Fibroblast of the aortic adventitia (primary cell): ENCODE data around the gene PHYHD1. TPM values are rescaled to one million over a fixed set of nuclear protein-coding genes. Genes with fewer than 3 reads are reported as not detected.

Experiments used
- DNase-seq: peaks from one replicate; pipeline ENCODE4 v3.0.0-alpha.2; 2010; ENCODE audit warnings: low read depth
- H3K4me3 ChIP-seq: 2 replicates; pipeline ENCODE4 v1.5.1; 2011; ENCODE audit warnings: low read depth, mild to moderate bottlenecking, control low read depth, low read length, moderate library complexity
- total RNA-seq: library from RNA; depleted of rRNA; stranded (reverse); fragments of >200 nt; gene quantifications from 2 replicates; pipeline ENCODE4 v1.2.3, GENCODE V29; 2012; ENCODE audit warnings: low replicate concordance
- TF ChIP-seq, protein P1 (sequence below): IDR thresholded peaks from 2 replicates; pipeline ENCODE4 v1.5.1; 2011; ENCODE audit warnings: mild to moderate bottlenecking, low read length, control low read depth, inconsistent platforms; ENCODE audit not compliant: insufficient read depth

Gene PHYHD1
- total RNA-seq, 1 donor: 8.5 TPM

DNA sequence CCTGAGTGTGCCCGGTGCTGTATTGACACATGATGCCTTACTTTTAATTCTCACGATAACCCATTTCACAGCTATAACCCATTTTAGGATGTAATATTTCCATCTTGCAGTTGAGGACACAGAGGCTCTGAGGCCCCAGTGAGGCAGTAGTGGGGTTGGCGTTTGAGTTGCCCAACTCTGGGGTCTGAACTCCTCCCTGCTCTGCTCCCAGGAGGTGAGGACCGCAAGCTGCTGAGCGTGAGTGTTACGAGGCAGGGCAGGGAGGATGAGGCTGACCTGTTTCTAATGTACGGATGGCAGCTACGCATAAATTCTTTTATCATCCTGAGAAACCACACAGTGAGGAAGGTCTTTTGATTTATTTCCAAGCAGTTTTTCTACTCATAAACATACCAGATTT is 27.4 kb upstream of the PHYHD1 start:
- DNase-seq: no peak
- TF ChIP-seq, protein P1, sequence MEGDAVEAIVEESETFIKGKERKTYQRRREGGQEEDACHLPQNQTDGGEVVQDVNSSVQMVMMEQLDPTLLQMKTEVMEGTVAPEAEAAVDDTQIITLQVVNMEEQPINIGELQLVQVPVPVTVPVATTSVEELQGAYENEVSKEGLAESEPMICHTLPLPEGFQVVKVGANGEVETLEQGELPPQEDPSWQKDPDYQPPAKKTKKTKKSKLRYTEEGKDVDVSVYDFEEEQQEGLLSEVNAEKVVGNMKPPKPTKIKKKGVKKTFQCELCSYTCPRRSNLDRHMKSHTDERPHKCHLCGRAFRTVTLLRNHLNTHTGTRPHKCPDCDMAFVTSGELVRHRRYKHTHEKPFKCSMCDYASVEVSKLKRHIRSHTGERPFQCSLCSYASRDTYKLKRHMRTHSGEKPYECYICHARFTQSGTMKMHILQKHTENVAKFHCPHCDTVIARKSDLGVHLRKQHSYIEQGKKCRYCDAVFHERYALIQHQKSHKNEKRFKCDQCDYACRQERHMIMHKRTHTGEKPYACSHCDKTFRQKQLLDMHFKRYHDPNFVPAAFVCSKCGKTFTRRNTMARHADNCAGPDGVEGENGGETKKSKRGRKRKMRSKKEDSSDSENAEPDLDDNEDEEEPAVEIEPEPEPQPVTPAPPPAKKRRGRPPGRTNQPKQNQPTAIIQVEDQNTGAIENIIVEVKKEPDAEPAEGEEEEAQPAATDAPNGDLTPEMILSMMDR: no peak
- no peak overlapping the region for H3K4me3 ChIP-seq

DNA sequence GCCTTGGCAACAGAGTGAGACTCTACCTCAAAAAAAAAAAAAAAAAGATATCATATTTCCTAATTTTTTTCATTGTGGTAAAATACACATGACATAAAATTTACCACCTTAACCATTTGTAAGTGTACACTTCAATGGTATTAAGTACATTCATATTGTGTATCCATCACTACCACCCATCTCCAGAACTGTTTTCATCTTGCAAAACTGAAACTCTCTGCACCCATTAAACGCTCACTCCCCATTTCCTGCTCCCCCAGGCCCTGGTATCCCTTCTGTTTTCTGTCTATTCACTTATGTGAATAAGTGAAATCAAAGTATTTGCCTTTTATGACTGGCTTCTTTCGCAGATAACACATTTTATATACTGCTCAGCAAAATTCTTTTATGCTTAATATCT is 26.0 kb upstream of the PHYHD1 start:
- TF ChIP-seq, protein P1: no peak
- no peak for DNase-seq
- no peak overlapping the region for H3K4me3 ChIP-seq

DNA sequence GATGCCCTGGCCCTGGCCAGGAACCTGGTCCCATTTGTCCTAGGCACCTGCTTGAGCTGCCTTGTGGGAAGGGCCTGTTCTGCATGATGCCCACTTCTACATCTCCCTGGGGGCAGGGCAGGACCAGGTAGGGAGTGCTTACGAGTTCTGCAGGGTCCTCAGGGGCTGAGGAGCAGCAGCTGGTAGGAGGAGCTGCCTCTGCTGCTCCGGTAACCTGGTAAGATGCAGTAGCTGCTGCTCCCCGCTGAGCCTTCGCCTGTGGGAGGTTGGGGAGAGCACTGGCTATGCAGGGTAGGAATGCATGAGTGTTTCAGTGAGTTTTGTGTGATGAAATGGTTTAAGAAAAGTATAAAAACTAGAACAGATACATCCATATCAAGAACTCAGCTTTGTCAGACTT is 25.2 kb upstream of the PHYHD1 start:
- TF ChIP-seq, protein P1: no peak
- no peak for DNase-seq
- H3K4me3 ChIP-seq: no peak overlapping the region

DNA sequence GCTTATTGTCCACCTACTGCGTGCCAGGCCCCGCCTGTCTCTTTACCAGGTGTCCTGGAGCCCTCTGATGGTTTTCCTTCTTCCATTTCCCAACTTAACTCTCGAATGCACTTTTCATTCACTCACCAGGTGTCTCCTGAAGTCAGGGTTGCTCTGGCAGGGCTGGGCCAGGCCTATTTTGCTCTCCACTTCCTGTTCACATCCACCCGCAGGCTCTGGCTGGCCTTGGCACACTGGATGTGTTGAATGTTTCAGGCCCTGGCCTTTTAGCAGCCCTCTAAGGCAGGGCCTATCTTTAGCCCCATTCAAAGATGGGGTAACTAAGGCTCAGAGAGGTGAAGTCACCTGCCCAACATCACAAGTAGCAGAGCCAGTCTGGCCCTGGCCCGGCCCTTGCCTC is 22.4 kb upstream of the PHYHD1 start:
- no peak overlapping the region for H3K4me3 ChIP-seq
- DNase-seq: no peak
- TF ChIP-seq, protein P1: no peak

- H3K4me3 ChIP-seq: no peak overlapping the region
- no peak for DNase-seq
- TF ChIP-seq, protein P1: no peak
Measured at GRCh38 chr9:128898845-128899565, 21.8 kb upstream of the PHYHD1 start.

DNA sequence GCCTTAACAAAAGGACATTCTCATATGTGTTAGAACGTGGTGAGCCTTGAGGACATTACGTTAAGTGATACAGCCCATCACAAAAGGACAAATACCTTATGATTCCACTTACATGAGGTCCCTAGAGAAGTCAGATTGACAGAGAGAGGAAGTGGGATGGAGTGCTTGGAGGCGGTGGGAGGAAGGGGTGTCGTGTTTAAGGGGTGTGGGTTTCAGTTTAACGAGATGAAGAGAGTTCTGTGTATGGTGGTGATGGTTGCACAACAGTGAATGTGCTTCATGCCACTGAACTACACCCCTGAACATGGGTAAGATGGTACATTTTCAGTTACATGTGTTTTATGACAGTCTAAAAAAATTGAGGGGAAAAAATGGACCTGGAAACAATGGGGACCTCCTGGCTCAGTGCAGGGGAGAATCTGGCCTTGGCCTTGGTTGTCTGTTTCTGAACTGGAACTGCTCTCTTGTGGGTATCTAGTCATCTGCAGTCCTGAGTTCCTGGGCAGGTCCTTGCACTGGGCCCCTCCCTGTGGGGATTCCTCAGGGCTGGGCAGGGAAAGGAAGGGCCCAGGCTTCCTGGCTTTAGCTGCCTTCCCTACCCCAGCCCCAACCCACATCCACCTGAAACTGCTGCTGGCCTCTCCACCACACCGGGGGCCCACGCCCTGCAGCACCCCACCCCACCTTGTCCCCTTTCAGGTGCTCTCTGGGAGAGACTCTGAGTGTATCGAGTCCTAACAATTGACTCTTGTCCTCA is 21.0 kb upstream of the PHYHD1 start:
- DNase-seq: no peak
- TF ChIP-seq, protein P1: no peak
- no peak overlapping the region for H3K4me3 ChIP-seq

DNA sequence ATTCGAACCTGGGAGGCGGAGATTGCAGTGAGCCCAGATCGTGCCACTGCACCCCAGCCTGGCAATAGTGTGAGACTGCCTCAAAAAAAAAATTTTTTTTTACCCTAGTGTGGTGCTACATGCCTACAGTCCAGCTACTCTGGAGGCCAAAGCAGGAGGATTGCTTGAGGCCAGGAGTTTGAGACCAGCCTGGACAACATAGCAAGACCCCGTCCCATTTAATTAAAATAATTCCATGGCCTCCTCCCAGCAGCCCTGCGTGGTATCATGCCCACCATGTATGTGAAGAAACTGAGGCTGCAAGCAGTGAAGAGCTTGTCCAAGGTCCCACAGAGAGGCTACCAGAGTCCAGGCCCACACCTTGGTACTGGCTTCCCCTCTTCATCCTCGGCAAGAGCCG is 19.4 kb upstream of the PHYHD1 start:
- TF ChIP-seq, protein P1: no peak
- H3K4me3 ChIP-seq: no peak overlapping the region
- DNase-seq: no peak
